Large intestine (tissue), 3 donors: ENCODE results near the gene CDC42EP3. TPM values are rescaled to one million over a fixed set of nuclear protein-coding genes. Genes with fewer than 3 reads are reported as not detected.
A peak's percentile ranks its signal among the peaks of the same experiment; 100 is the strongest.

Source experiments
- DNase-seq, 2 donors: peaks; one replicate each; pipeline versions ENCODE4 v3.0.0 to v3.0.0-alpha.2; 2013
- H3K27ac ChIP-seq: one replicate; pipeline ENCODE4 v1.5.1; 2013; ENCODE audit warnings: low read length
- H3K27me3 ChIP-seq: 2 replicates; pipeline ENCODE4 v1.6.1; 2013; ENCODE audit warnings: low read length; ENCODE audit not compliant: control insufficient read depth, insufficient read depth
- H3K36me3 ChIP-seq: 2 replicates; pipeline ENCODE4 v1.6.1; 2013; ENCODE audit warnings: low read length; ENCODE audit not compliant: control insufficient read depth, insufficient read depth
- H3K4me1 ChIP-seq: one replicate; pipeline ENCODE4 v1.6.1; 2013; ENCODE audit warnings: low read length; ENCODE audit not compliant: control insufficient read depth, insufficient read depth
- H3K4me3 ChIP-seq: one replicate; pipeline ENCODE4 v1.5.1; 2013; ENCODE audit warnings: low read length
- H3K9me3 ChIP-seq: one replicate; pipeline ENCODE4 v1.6.1; 2013; ENCODE audit warnings: mild to moderate bottlenecking, low read depth, low read length, moderate library complexity; ENCODE audit not compliant: control insufficient read depth
- WGBS: methylation state at CpG from one replicate; pipeline ENCODE4 v1.1.5; 2013; ENCODE audit warnings: low lambda C conversion rate; ENCODE audit not compliant: insufficient coverage; 5-methylcytosine and 5-hydroxymethylcytosine counted together
- polyA plus RNA-seq: library from polyadenylated mRNA; unstranded; fragments of 120-200 nt; gene quantifications from one replicate; pipeline ENCODE4 v1.2.1, GENCODE V29; 2013

CDC42EP3 gene
- polyA plus RNA-seq, 1 donor, result 11.8 TPM

- no peaks in the 10 kb centered on the region for H3K36me3 ChIP-seq
- H3K27ac ChIP-seq, result no peak overlapping the region
- DNase-seq, result no peak
- no peaks in the 10 kb centered on the region for H3K9me3 ChIP-seq
- peaks cover 5% of the 10 kb centered on the region for H3K27me3 ChIP-seq
- no peak overlapping the region for H3K4me3 ChIP-seq
- H3K4me1 ChIP-seq, result no peaks in the 10 kb centered on the region
- WGBS, result no CpG with 5 or more reads among the region's 6 CpGs
Observed at GRCh38 chr2:37683921-37684780, 12.7 kb upstream of the CDC42EP3 start.

GRCh38 chr2:37683241-37683640, 11.8 kb upstream of the CDC42EP3 start:
- peaks cover 2% of the 10 kb centered on the region for H3K27me3 ChIP-seq
- no peak overlapping the region for H3K4me3 ChIP-seq
- no CpG with 5 or more reads among the region's 3 CpGs for WGBS
- H3K4me1 ChIP-seq, result no peaks in the 10 kb centered on the region
- no peak overlapping the region for H3K27ac ChIP-seq
- no peaks in the 10 kb centered on the region for H3K9me3 ChIP-seq
- H3K36me3 ChIP-seq, result no peaks in the 10 kb centered on the region
- no peak for DNase-seq

GRCh38 chr2:37682473-37682872, 11.0 kb upstream of the CDC42EP3 start:
- Histone ChIP-seq H3K9me3 (no peaks in the 10 kb centered on the region), H3K36me3 (no peaks in the 10 kb centered on the region), H3K4me1 (no peaks in the 10 kb centered on the region), H3K27me3 (peaks cover 2% of the 10 kb centered on the region), H3K27ac (no peak overlapping the region), H3K4me3 (no peak overlapping the region)
- WGBS, result no CpG with 5 or more reads among the region's 4 CpGs
- no peak for DNase-seq

- DNase-seq, result no peak
- WGBS, result no CpG with 5 or more reads among the region's 1 CpG
- no peak overlapping the region for H3K27ac ChIP-seq
- H3K4me3 ChIP-seq, result no peak overlapping the region
- no peaks in the 10 kb centered on the region for H3K9me3 ChIP-seq
- no peaks in the 10 kb centered on the region for H3K36me3 ChIP-seq
- peaks cover 2% of the 10 kb centered on the region for H3K27me3 ChIP-seq
- no peaks in the 10 kb centered on the region for H3K4me1 ChIP-seq
Observed at GRCh38 chr2:37681587-37681986, 10.1 kb upstream of the CDC42EP3 start.

- 33% methylated on average over 1 of the region's 2 CpGs for WGBS
- Histone ChIP-seq H3K27me3 (peaks cover 4% of the 10 kb centered on the region), H3K9me3 (no peaks in the 10 kb centered on the region), H3K4me3 (no peak overlapping the region), H3K36me3 (no peaks in the 10 kb centered on the region), H3K27ac (no peak overlapping the region), H3K4me1 (no peaks in the 10 kb centered on the region)
- peak in 1 of 2 donors; percentile 25 for DNase-seq
Observed at GRCh38 chr2:37679072-37679695, 7.7 kb upstream of the CDC42EP3 start.

GRCh38 chr2:37676274-37676673, 4.8 kb upstream of the CDC42EP3 start:
- no peak overlapping the region for H3K27ac ChIP-seq
- DNase-seq, result no peak

GRCh38 chr2:37674946-37675345, 3.5 kb upstream of the CDC42EP3 start:
- H3K27ac ChIP-seq, result no peak overlapping the region
- no peak overlapping the region for H3K4me3 ChIP-seq
- no peaks in the 10 kb centered on the region for H3K36me3 ChIP-seq
- no peaks in the 10 kb centered on the region for H3K9me3 ChIP-seq
- DNase-seq, result no peak
- WGBS, result 83% methylated on average over 1 of the region's 2 CpGs
- peaks cover 19% of the 10 kb centered on the region for H3K27me3 ChIP-seq
- H3K4me1 ChIP-seq, result peaks cover 3% of the 10 kb centered on the region

More at GRCh38 chr2:37676274-37676673, 4.8 kb upstream of the CDC42EP3 start:
- WGBS, result 60% methylated on average over 1 of the region's 1 CpG
- Histone ChIP-seq H3K4me1 (no peaks in the 10 kb centered on the region), H3K9me3 (no peaks in the 10 kb centered on the region), H3K36me3 (no peaks in the 10 kb centered on the region), H3K27me3 (peaks cover 6% of the 10 kb centered on the region), H3K4me3 (no peak overlapping the region)

- 15% methylated on average over 4 of the region's 7 CpGs for WGBS
- peak overlapping the region; percentile 20 for H3K27ac ChIP-seq
- peak overlapping the region; percentile 65 for H3K4me3 ChIP-seq
- no peaks in the 10 kb centered on the region for H3K9me3 ChIP-seq
- no peaks in the 10 kb centered on the region for H3K36me3 ChIP-seq
- DNase-seq, result no peak
- H3K27me3 ChIP-seq, result peaks cover 22% of the 10 kb centered on the region
- H3K4me1 ChIP-seq, result peaks cover 3% of the 10 kb centered on the region
Observed at GRCh38 chr2:37672870-37673184, 1.4 kb upstream of the CDC42EP3 start.

- Histone ChIP-seq H3K27ac (peak overlapping the region; percentile 52), H3K36me3 (no peaks in the 10 kb centered on the region), H3K27me3 (peaks cover 22% of the 10 kb centered on the region), H3K9me3 (no peaks in the 10 kb centered on the region), H3K4me3 (peak overlapping the region; percentile 65), H3K4me1 (peaks cover 3% of the 10 kb centered on the region)
- no CpG with 5 or more reads among the region's 69 CpGs for WGBS
- peak; percentile 49 to 80 for DNase-seq
Observed at GRCh38 chr2:37672104-37672869, 845 bp upstream of the CDC42EP3 start.

GRCh38 chr2:37671816-37672103, 318 bp upstream of the CDC42EP3 start:
- Histone ChIP-seq H3K27me3 (peaks cover 22% of the 10 kb centered on the region), H3K4me1 (peaks cover 3% of the 10 kb centered on the region), H3K27ac (peak overlapping the region; percentile 52), H3K9me3 (no peaks in the 10 kb centered on the region), H3K36me3 (no peaks in the 10 kb centered on the region), H3K4me3 (peak overlapping the region; percentile 65)
- no CpG with 5 or more reads among the region's 29 CpGs for WGBS
- no peak for DNase-seq
